ENCODE measurements around the gene MKRN1.

The MKRN1 gene

GRCh38 chr7:140484479-140484878, 5.2 kb upstream of the MKRN1 start:
- Histone ChIP-seq H3K36me3 (ENCODE audit: control insufficient read depth in 1 of 2, insufficient read depth in 2 of 2, low read depth in 1 of 2, low read length in 2 of 2) (no peaks in the 10 kb centered on the region), H2AK5ac (ENCODE audit: low read length, severe bottlenecking) (no peak overlapping the region), H3K9me3 (ENCODE audit: control insufficient read depth, low read length) (no peaks in the 10 kb centered on the region), H4K8ac (ENCODE audit: low read length) (no peak overlapping the region), H3K9ac (ENCODE audit: low read length) (no peak overlapping the region), H3K79me1 (replicated peaks; ENCODE audit: low read length, poor library complexity, severe bottlenecking) (no peaks in the 10 kb centered on the region), H3K23ac (ENCODE audit: low read length in 2 of 2) (no peak overlapping the region), H3K4ac (ENCODE audit: low read depth in 1 of 2, low read length in 2 of 2) (no peak overlapping the region), H3K27ac (ENCODE audit: low read length, poor library complexity, severe bottlenecking) (no peak overlapping the region), H3K4me2 (ENCODE audit: low read length, poor library complexity, severe bottlenecking) (no peak overlapping the region), H2BK15ac (ENCODE audit: low read depth, poor library complexity, severe bottlenecking) (no peak overlapping the region), H2AFZ (ENCODE audit: low read depth, low read length) (no peak overlapping the region), H2BK12ac (ENCODE audit: low read length in 2 of 2) (no peak overlapping the region), H3K27me3 (ENCODE audit: control insufficient read depth in 1 of 2, insufficient read depth in 1 of 2, low read length in 2 of 2) (peaks cover 0 to 6% of the 10 kb centered on the region in 2 experiments), H2BK5ac (ENCODE audit: low read depth, low read length, poor library complexity, severe bottlenecking) (no peak overlapping the region), H3K18ac (ENCODE audit: low read depth in 1 of 2, low read length in 2 of 2) (no peak overlapping the region), H3K4me3 (ENCODE audit: insufficient read depth in 1 of 2, low read depth in 1 of 2, low read length in 2 of 2) (no peak overlapping the region), H2BK120ac (ENCODE audit: low read depth, low read length) (no peak overlapping the region), H3K4me1 (ENCODE audit: control insufficient read depth, insufficient read depth, low read depth, low read length) (no peaks in the 10 kb centered on the region), H3K14ac (ENCODE audit: low read length in 2 of 2) (no peak overlapping the region), H4K91ac (ENCODE audit: low read length) (no peak overlapping the region)
- 86% methylated on average over 2 of the region's 3 CpGs for whole genome bisulfite sequencing
- no peak for DNase-seq

GRCh38 chr7:140479739-140480084, 407 bp upstream of the MKRN1 start:
- H2BK120ac ChIP-seq (ENCODE audit: low read depth, low read length): no peak overlapping the region
- no peak overlapping the region for H4K91ac ChIP-seq (ENCODE audit: low read length)
- H3K18ac ChIP-seq (ENCODE audit: low read depth in 1 of 2, low read length in 2 of 2): no peak overlapping the region
- DNase-seq: no peak
- no peak overlapping the region for H3K14ac ChIP-seq (ENCODE audit: low read length in 2 of 2)
- no peaks in the 10 kb centered on the region for H3K36me3 ChIP-seq (ENCODE audit: control insufficient read depth in 1 of 2, insufficient read depth in 2 of 2, low read depth in 1 of 2, low read length in 2 of 2)
- WGBS: 52% methylated on average over 2 of the region's 2 CpGs
- H3K9me3 ChIP-seq (ENCODE audit: control insufficient read depth, low read length): no peaks in the 10 kb centered on the region
- no peak overlapping the region for H2BK5ac ChIP-seq (ENCODE audit: low read depth, low read length, poor library complexity, severe bottlenecking)
- H3K27me3 ChIP-seq (ENCODE audit: control insufficient read depth in 1 of 2, insufficient read depth in 1 of 2, low read length in 2 of 2): peaks cover 0 to 6% of the 10 kb centered on the region in 2 experiments
- H3K79me1 ChIP-seq (replicated peaks; ENCODE audit: low read length, poor library complexity, severe bottlenecking): no peaks in the 10 kb centered on the region
- H3K4me1 ChIP-seq (ENCODE audit: control insufficient read depth, insufficient read depth, low read depth, low read length): peaks cover 2% of the 10 kb centered on the region
- H3K4ac ChIP-seq (ENCODE audit: low read depth in 1 of 2, low read length in 2 of 2): no peak overlapping the region
- H2BK12ac ChIP-seq (ENCODE audit: low read length in 2 of 2): no peak overlapping the region
- H3K27ac ChIP-seq (ENCODE audit: low read length, poor library complexity, severe bottlenecking): no peak overlapping the region
- peak overlapping the region; percentile 96 for H3K9ac ChIP-seq (ENCODE audit: low read length)
- H3K4me3 ChIP-seq (ENCODE audit: insufficient read depth in 1 of 2, low read depth in 1 of 2, low read length in 2 of 2): peak overlapping the region; percentile 79 to 98
- H2BK15ac ChIP-seq (ENCODE audit: low read depth, poor library complexity, severe bottlenecking): no peak overlapping the region
- no peak overlapping the region for H2AK5ac ChIP-seq (ENCODE audit: low read length, severe bottlenecking)
- H3K4me2 ChIP-seq (ENCODE audit: low read length, poor library complexity, severe bottlenecking): peak overlapping the region; percentile 93
- H4K8ac ChIP-seq (ENCODE audit: low read length): peak overlapping the region; percentile 36
- H2AFZ ChIP-seq (ENCODE audit: low read depth, low read length): peak overlapping the region; percentile 64
- no peak overlapping the region for H3K23ac ChIP-seq (ENCODE audit: low read length in 2 of 2)

- Histone ChIP-seq H3K4me1 (ENCODE audit: control insufficient read depth, insufficient read depth, low read depth, low read length) (peaks cover 2% of the 10 kb centered on the region), H2AFZ (ENCODE audit: low read depth, low read length) (peak overlapping the region; percentile 95), H2BK12ac (ENCODE audit: low read length in 2 of 2) (no peak overlapping the region), H2BK15ac (ENCODE audit: low read depth, poor library complexity, severe bottlenecking) (peak overlapping the region; percentile 97), H3K18ac (ENCODE audit: low read depth in 1 of 2, low read length in 2 of 2) (peak overlapping the region; percentile 96), H3K23ac (ENCODE audit: low read length in 2 of 2) (no peak overlapping the region), H3K14ac (ENCODE audit: low read length in 2 of 2) (peak overlapping the region in 1 of 2 experiments; percentile 68), H4K8ac (ENCODE audit: low read length) (peak overlapping the region; percentile 100), H2BK120ac (ENCODE audit: low read depth, low read length) (peak overlapping the region; percentile 94), H3K4me2 (ENCODE audit: low read length, poor library complexity, severe bottlenecking) (peak overlapping the region; percentile 79), H2BK5ac (ENCODE audit: low read depth, low read length, poor library complexity, severe bottlenecking) (peak overlapping the region; percentile 24), H3K9me3 (ENCODE audit: control insufficient read depth, low read length) (no peaks in the 10 kb centered on the region), H3K36me3 (ENCODE audit: control insufficient read depth in 1 of 2, insufficient read depth in 2 of 2, low read depth in 1 of 2, low read length in 2 of 2) (no peaks in the 10 kb centered on the region), H3K4me3 (ENCODE audit: insufficient read depth in 1 of 2, low read depth in 1 of 2, low read length in 2 of 2) (peak overlapping the region; percentile 79 to 98), H3K79me1 (replicated peaks; ENCODE audit: low read length, poor library complexity, severe bottlenecking) (no peaks in the 10 kb centered on the region), H3K27ac (ENCODE audit: low read length, poor library complexity, severe bottlenecking) (peak overlapping the region; percentile 8), H2AK5ac (ENCODE audit: low read length, severe bottlenecking) (no peak overlapping the region), H3K4ac (ENCODE audit: low read depth in 1 of 2, low read length in 2 of 2) (peak overlapping the region; percentile 13 to 74), H4K91ac (ENCODE audit: low read length) (peak overlapping the region; percentile 98), H3K9ac (ENCODE audit: low read length) (peak overlapping the region; percentile 96), H3K27me3 (ENCODE audit: control insufficient read depth in 1 of 2, insufficient read depth in 1 of 2, low read length in 2 of 2) (peaks cover 0 to 2% of the 10 kb centered on the region in 2 experiments)
- 1% methylated on average over 44 of the region's 69 CpGs for WGBS
- peak; percentile 51 for DNase-seq
Measured at GRCh38 chr7:140478246-140479061, 851 bp downstream of the MKRN1 start.

- Histone ChIP-seq H2BK15ac (ENCODE audit: low read depth, poor library complexity, severe bottlenecking) (no peak overlapping the region), H4K8ac (ENCODE audit: low read length) (no peak overlapping the region), H3K9ac (ENCODE audit: low read length) (peak overlapping the region; percentile 96), H3K36me3 (ENCODE audit: control insufficient read depth in 1 of 2, insufficient read depth in 2 of 2, low read depth in 1 of 2, low read length in 2 of 2) (no peaks in the 10 kb centered on the region), H3K27ac (ENCODE audit: low read length, poor library complexity, severe bottlenecking) (no peak overlapping the region), H3K14ac (ENCODE audit: low read length in 2 of 2) (no peak overlapping the region), H2AK5ac (ENCODE audit: low read length, severe bottlenecking) (no peak overlapping the region), H2AFZ (ENCODE audit: low read depth, low read length) (no peak overlapping the region), H3K4ac (ENCODE audit: low read depth in 1 of 2, low read length in 2 of 2) (no peak overlapping the region), H3K4me2 (ENCODE audit: low read length, poor library complexity, severe bottlenecking) (no peak overlapping the region), H3K79me1 (replicated peaks; ENCODE audit: low read length, poor library complexity, severe bottlenecking) (no peaks in the 10 kb centered on the region), H3K4me1 (ENCODE audit: control insufficient read depth, insufficient read depth, low read depth, low read length) (peaks cover 2% of the 10 kb centered on the region), H3K18ac (ENCODE audit: low read depth in 1 of 2, low read length in 2 of 2) (no peak overlapping the region), H2BK5ac (ENCODE audit: low read depth, low read length, poor library complexity, severe bottlenecking) (no peak overlapping the region), H3K23ac (ENCODE audit: low read length in 2 of 2) (no peak overlapping the region), H3K4me3 (ENCODE audit: insufficient read depth in 1 of 2, low read depth in 1 of 2, low read length in 2 of 2) (peak overlapping the region in 1 of 2 experiments; percentile 79), H2BK12ac (ENCODE audit: low read length in 2 of 2) (no peak overlapping the region), H2BK120ac (ENCODE audit: low read depth, low read length) (no peak overlapping the region), H4K91ac (ENCODE audit: low read length) (no peak overlapping the region), H3K9me3 (ENCODE audit: control insufficient read depth, low read length) (no peaks in the 10 kb centered on the region), H3K27me3 (ENCODE audit: control insufficient read depth in 1 of 2, insufficient read depth in 1 of 2, low read length in 2 of 2) (no peaks in the 10 kb centered on the region)
- DNase-seq: no peak
- 88% methylated on average over 10 of the region's 11 CpGs for WGBS
Measured at GRCh38 chr7:140476698-140477261, 2.5 kb downstream of the MKRN1 start.
